ENCODE data around the gene NWD2. TPM values are rescaled to one million over a fixed set of nuclear protein-coding genes. Genes with fewer than 3 reads are reported as not detected.

Gene NWD2
- total RNA-seq, 2 donors from 2014 or later = not detected

GRCh38 chr4:37463033-37463856, 218.7 kb downstream of the NWD2 start:
- H3K36me3 Mint-ChIP-seq (ENCODE audit: low read depth) = no peaks in the 10 kb centered on the region
- no peaks in the 10 kb centered on the region for H3K27me3 Mint-ChIP-seq (ENCODE audit: insufficient read depth)
- no peaks in the 10 kb centered on the region for H3K4me1 ChIP-seq (ENCODE audit: control insufficient read depth, insufficient read depth, low read length)
- H3K4me3 Mint-ChIP-seq = no peak overlapping the region
- H3K9ac ChIP-seq (ENCODE audit: extremely low read depth, low read length, poor library complexity, severe bottlenecking) = no peak overlapping the region
- WGBS, 2 experiments (ENCODE audit: insufficient coverage in 1 of 2, insufficient read length in 1 of 2) = 86 to 94% methylated on average over 2 to 5 of the region's 5 CpGs
- H3K9me3 Mint-ChIP-seq = no peaks in the 10 kb centered on the region
- TF ChIP-seq, protein P1, sequence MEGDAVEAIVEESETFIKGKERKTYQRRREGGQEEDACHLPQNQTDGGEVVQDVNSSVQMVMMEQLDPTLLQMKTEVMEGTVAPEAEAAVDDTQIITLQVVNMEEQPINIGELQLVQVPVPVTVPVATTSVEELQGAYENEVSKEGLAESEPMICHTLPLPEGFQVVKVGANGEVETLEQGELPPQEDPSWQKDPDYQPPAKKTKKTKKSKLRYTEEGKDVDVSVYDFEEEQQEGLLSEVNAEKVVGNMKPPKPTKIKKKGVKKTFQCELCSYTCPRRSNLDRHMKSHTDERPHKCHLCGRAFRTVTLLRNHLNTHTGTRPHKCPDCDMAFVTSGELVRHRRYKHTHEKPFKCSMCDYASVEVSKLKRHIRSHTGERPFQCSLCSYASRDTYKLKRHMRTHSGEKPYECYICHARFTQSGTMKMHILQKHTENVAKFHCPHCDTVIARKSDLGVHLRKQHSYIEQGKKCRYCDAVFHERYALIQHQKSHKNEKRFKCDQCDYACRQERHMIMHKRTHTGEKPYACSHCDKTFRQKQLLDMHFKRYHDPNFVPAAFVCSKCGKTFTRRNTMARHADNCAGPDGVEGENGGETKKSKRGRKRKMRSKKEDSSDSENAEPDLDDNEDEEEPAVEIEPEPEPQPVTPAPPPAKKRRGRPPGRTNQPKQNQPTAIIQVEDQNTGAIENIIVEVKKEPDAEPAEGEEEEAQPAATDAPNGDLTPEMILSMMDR (conservative IDR thresholded peaks at IDR 0.05) = peak; percentile 57
- no peak overlapping the region for H3K4me3 ChIP-seq (ENCODE audit: low read length)
- peaks cover 2% of the 10 kb centered on the region for H3K4me1 Mint-ChIP-seq
- H3K9me3 ChIP-seq (ENCODE audit: control insufficient read depth, low read length) = no peaks in the 10 kb centered on the region
- DNase-seq = peak; percentile 68
- H3K36me3 ChIP-seq (ENCODE audit: control insufficient read depth, insufficient read depth, low read length) = no peaks in the 10 kb centered on the region
- no peak overlapping the region for H3K27ac Mint-ChIP-seq
- no peak overlapping the region for H3K27ac ChIP-seq (ENCODE audit: low read depth, low read length)
- no peaks in the 10 kb centered on the region for H3K27me3 ChIP-seq (ENCODE audit: control insufficient read depth, insufficient read depth, low read length, poor library complexity, severe bottlenecking)

DNA sequence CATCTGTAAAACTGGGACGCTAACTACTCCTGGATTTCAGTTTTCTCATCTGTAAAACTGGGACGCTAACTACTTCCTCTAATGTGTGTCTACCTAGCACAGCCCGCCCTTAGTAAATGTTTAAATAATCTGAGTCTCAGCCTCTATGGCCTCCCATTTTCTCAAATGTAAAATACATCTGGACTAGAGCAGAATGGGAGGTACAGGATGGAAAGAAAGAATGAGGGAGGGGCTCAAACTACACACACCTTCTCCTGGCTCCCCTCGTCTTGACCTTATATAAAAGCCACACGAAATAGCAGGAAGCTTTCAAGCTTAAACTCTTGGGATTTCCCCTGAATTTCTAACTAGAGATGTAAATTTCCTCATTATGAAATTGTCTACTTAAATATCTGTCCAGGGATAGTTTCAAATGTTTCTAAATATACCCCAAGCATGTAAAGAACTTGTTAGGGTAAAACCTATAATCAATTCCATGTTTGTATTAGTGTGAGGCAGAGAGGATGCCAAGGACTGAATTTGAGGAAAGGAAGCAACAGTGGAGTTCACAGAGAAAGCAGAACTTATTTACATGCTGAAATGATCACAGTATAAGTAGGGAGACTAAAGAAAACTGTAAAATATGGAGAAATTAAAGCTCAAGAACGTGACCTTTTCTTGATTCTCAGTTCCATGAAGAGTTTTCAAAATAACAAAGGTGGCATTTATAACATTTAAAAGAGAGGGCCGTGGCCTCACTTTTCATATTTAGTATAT, 220.0 kb downstream of the NWD2 start:
- no peaks in the 10 kb centered on the region for H3K4me1 ChIP-seq (ENCODE audit: control insufficient read depth, insufficient read depth, low read length)
- no peak overlapping the region for H3K4me3 Mint-ChIP-seq
- DNase-seq = no peak
- H3K27me3 ChIP-seq (ENCODE audit: control insufficient read depth, insufficient read depth, low read length, poor library complexity, severe bottlenecking) = no peaks in the 10 kb centered on the region
- TF ChIP-seq, protein P1 (conservative IDR thresholded peaks at IDR 0.05) = no peak
- H3K4me3 ChIP-seq (ENCODE audit: low read length) = no peak overlapping the region
- no peak overlapping the region for H3K9ac ChIP-seq (ENCODE audit: extremely low read depth, low read length, poor library complexity, severe bottlenecking)
- no peak overlapping the region for H3K27ac ChIP-seq (ENCODE audit: low read depth, low read length)
- H3K36me3 Mint-ChIP-seq (ENCODE audit: low read depth) = no peaks in the 10 kb centered on the region
- H3K4me1 Mint-ChIP-seq = peaks cover 2% of the 10 kb centered on the region
- no peaks in the 10 kb centered on the region for H3K36me3 ChIP-seq (ENCODE audit: control insufficient read depth, insufficient read depth, low read length)
- no peaks in the 10 kb centered on the region for H3K9me3 ChIP-seq (ENCODE audit: control insufficient read depth, low read length)
- 86 to 90% methylated on average over 4 to 7 of the region's 7 CpGs for WGBS, 2 experiments (ENCODE audit: insufficient coverage in 1 of 2, insufficient read length in 1 of 2)
- H3K27me3 Mint-ChIP-seq (ENCODE audit: insufficient read depth) = no peaks in the 10 kb centered on the region
- no peak overlapping the region for H3K27ac Mint-ChIP-seq
- H3K9me3 Mint-ChIP-seq = no peaks in the 10 kb centered on the region

GRCh38 chr4:37465296-37465695, 220.8 kb downstream of the NWD2 start:
- H3K9me3 ChIP-seq (ENCODE audit: control insufficient read depth, low read length) = no peaks in the 10 kb centered on the region
- no peaks in the 10 kb centered on the region for H3K4me1 ChIP-seq (ENCODE audit: control insufficient read depth, insufficient read depth, low read length)
- no peak overlapping the region for H3K9ac ChIP-seq (ENCODE audit: extremely low read depth, low read length, poor library complexity, severe bottlenecking)
- no peak overlapping the region for H3K4me3 ChIP-seq (ENCODE audit: low read length)
- Mint-ChIP-seq H3K36me3 (ENCODE audit: low read depth) (no peaks in the 10 kb centered on the region), H3K27me3 (ENCODE audit: insufficient read depth) (no peaks in the 10 kb centered on the region), H3K9me3 (no peaks in the 10 kb centered on the region), H3K4me3 (no peak overlapping the region), H3K27ac (no peak overlapping the region), H3K4me1 (peaks cover 2% of the 10 kb centered on the region)
- H3K27me3 ChIP-seq (ENCODE audit: control insufficient read depth, insufficient read depth, low read length, poor library complexity, severe bottlenecking) = no peaks in the 10 kb centered on the region
- H3K36me3 ChIP-seq (ENCODE audit: control insufficient read depth, insufficient read depth, low read length) = no peaks in the 10 kb centered on the region
- no peak overlapping the region for H3K27ac ChIP-seq (ENCODE audit: low read depth, low read length)
- no peak for DNase-seq
- TF ChIP-seq, protein P1 (conservative IDR thresholded peaks at IDR 0.05) = no peak
- WGBS, 2 experiments (ENCODE audit: insufficient coverage in 1 of 2, insufficient read length in 1 of 2) = 82 to 100% methylated on average over 3 to 5 of the region's 5 CpGs
